WI38 (cell line): ENCODE data around the gene KIR2DL4.
"Not testable (repeated sequence)": the region's sequence is repeated elsewhere in the genome, so short reads cannot be mapped to it uniquely, and the experiment has no call there.

Experiments
- H3K4me3 ChIP-seq: 2 replicates; pipeline ENCODE4 v1.5.1; 2011; ENCODE audit warnings: low read depth, mild to moderate bottlenecking, control low read depth, low read length
- TF ChIP-seq, protein P1 (sequence below): IDR thresholded peaks from 2 replicates; pipeline ENCODE4 v1.5.1; 2012; ENCODE audit warnings: low read depth, mild to moderate bottlenecking, control low read depth, low read length

Gene KIR2DL4

DNA sequence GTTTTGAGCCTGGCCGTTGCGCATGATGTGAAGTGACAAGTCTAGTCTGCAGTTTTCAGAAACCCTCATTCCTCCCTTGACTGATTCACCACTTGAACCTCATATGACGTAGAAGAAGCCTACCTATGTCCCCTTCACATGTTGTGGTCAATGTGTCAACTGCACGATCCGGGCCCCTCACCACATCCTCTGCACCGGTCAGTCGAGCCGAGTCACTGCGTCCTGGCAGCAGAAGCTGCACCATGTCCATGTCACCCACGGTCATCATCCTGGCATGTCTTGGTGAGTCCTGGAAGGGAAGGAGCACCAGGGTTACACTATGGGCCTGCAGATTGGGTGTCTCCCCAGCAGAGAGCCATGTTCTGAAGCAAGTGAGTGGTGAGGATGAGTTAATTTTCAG lies at the start of gene KIR2DL4:
Gene KIR2DL4, plus strand, starts transcription at position 201 of the 400 bp plus-strand sequence. Its CDS starts 42 bp downstream, at position 243.
- TF ChIP-seq, protein P1, sequence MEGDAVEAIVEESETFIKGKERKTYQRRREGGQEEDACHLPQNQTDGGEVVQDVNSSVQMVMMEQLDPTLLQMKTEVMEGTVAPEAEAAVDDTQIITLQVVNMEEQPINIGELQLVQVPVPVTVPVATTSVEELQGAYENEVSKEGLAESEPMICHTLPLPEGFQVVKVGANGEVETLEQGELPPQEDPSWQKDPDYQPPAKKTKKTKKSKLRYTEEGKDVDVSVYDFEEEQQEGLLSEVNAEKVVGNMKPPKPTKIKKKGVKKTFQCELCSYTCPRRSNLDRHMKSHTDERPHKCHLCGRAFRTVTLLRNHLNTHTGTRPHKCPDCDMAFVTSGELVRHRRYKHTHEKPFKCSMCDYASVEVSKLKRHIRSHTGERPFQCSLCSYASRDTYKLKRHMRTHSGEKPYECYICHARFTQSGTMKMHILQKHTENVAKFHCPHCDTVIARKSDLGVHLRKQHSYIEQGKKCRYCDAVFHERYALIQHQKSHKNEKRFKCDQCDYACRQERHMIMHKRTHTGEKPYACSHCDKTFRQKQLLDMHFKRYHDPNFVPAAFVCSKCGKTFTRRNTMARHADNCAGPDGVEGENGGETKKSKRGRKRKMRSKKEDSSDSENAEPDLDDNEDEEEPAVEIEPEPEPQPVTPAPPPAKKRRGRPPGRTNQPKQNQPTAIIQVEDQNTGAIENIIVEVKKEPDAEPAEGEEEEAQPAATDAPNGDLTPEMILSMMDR = no peak
- no peak within 1 kb of the TSS for H3K4me3 ChIP-seq

DNA sequence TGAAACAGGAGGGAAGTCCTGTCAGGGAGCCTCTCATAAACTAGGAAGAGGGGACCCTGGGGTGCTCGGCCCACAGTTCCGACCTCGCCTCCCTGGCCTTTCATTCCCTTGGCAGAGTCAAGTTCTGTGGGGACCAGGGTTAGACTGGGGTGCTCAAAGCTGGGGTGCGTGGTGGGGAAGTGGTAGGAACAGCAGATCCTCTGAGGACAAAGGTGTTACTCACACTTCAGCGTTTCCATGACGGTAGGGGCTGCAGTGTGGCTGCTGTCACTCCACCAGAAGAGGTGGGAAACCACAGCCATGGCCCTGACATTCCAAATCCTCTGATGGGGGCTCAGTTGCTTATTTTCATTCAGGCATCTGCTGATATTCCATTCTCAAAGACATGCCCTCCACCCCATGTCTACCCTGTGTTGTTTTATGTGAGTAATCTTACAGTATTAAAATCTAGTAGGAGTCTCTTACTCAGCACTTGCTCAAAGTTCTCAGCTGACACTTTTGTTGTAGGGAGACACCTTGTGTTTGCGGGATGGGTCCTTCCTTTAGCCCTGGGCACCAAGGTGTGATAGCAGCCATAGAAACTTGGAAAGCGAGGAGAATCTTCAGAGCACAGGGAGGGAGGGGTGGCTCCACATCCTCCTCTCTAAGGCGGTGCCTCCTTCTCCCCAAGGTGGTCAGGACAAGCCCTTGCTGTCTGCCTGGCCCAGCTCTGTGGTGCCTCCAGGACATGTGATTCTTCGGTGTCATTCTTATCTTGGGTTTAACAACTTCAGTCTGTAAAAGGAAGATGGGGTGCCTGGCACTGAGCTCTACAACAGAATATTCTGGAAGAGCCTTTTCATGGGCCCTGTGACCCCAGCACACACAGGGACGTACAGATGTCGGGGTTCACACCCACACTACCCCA lies 47.0 kb upstream of the KIR2DL4 start:
- H3K4me3 ChIP-seq = not testable (repeated sequence)

DNA sequence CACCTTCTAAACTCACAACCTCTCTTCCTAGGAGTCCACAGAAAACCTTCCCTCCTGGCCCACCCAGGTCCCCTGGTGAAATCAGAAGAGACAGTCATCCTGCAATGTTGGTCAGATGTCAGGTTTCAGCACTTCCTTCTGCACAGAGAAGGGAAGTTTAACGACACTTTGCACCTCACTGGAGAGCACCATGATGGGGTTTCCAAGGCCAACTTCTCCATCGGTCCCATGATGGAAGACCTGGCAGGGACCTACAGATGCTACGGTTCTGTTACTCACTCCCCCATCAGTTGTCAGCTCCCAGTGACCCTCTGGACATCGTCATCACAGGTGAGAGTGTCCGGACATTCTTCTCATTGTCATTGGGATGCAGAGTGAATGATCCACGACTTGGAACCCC lies 44.8 kb upstream of the KIR2DL4 start:
- H3K4me3 ChIP-seq = not testable (repeated sequence)

DNA sequence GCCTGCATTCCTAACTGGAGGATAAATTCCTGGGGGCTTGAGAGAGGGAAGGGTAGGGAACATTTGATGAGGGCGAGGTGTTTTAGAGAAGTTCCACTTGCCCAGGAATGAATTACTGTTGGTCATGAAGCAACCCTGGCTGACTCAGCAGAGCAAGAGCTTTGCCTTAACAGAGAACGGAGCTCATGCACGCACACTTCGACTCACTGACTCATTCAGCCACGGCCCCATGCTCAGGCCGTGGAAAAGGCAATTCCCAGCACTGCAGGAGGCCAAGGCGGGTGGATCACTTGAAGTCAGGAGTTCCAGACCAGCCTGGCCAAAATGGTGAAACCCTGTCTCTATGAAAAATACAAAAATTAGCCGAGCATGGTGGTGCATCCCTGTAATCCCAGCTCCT lies 39.2 kb upstream of the KIR2DL4 start:
- H3K4me3 ChIP-seq = not testable (repeated sequence)

DNA sequence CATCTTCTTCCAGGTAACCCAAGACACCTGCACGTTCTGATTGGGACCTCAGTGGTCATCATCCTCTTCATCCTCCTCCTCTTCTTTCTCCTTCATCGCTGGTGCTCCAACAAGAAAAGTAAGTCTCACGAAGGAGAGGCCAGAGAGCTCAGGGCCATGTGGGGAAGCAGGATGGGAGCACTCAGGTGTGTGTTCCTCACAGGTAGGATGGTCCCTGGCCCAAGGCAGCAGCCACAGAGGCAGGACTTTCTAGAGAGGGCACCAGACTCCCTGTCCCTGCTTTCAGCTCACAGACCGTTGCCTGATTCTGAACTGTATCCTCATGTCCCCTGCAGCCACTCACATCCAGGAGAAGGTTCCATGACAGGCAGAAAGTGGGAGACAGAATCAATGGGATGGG lies 36.9 kb upstream of the KIR2DL4 start:
- H3K4me3 ChIP-seq = not testable (repeated sequence)

DNA sequence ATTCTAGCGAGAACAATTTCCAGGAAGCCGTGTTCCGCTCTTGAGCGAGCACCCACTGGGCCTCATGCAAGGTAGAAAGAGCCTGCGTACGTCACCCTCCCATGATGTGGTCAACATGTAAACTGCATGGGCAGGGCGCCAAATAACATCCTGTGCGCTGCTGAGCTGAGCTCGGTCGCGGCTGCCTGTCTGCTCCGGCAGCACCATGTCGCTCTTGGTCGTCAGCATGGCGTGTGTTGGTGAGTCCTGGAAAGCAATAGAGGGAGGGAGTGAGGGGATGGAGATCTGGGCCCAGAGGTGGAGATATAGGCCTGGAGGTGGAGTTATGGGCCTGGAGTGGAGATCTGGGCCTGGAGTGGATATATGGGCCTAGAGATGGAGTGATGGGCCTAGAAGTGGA lies 33.8 kb upstream of the KIR2DL4 start, which contains the start of gene KIR2DL1:
Gene KIR2DL1, plus strand, starts transcription at position 148 of the 400 bp plus-strand sequence. Its CDS starts 58 bp downstream, at position 206.
- not testable (repeated sequence) for H3K4me3 ChIP-seq

DNA sequence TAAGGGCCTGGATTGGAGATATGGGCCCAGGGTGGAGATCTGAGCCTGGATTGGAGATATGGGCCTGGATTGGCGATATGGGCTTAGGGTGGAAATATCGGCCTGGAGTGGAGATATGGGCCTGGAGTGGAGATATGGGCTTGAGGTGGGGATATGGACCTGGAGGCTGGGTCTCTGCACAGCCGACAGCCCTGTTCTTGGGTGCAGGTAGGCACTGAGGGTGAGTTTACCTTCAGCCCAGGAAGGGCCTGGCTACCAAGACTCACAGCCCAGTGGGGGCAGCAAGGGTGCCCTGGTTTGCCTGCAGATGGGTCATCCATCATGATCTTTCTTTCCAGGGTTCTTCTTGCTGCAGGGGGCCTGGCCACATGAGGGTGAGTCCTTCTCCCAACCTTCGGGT lies 32.9 kb upstream of the KIR2DL4 start:
- H3K4me3 ChIP-seq = not testable (repeated sequence)

DNA sequence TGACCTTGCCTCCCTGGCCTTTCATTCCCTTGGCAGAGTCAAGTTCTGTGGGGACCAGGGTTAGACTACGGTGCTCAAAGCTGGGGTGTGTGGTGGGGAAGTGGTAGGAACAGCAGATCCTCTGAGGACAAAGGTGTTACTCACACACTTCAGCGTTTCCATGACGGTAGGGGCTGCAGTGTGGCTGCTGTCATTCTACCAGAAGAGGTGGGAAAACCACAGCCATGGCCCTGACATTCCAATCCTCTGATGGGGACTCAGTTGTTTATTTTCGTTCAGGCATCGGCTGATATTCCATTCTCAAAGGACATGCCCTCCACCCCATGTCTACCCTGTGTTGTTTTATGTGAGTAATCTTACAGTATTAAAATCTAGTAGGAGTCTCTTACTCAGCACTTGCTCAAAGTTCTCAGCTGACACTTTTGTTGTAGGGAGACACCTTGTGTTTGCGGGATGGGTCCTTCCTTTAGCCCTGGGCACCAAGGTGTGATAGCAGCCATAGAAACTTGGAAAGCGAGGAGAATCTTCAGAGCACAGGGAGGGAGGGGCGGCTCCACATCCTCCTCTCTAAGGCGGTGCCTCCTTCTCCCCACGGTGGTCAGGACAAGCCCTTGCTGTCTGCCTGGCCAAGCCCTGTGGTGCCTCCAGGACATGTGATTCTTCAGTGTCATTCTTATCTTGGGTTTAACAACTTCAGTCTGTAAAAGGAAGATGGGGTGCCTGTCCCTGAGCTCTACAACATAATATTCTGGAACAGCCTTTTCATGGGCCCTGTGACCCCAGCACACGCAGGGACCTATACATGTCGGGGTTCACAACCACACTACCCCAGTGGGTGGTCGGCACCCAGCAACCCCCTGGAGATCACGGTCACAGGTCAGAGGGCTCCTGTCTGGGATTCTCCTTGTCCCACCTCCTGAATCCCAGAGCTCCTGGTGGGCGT lies 32.1 kb upstream of the KIR2DL4 start:
- H3K4me3 ChIP-seq = not testable (repeated sequence)

DNA sequence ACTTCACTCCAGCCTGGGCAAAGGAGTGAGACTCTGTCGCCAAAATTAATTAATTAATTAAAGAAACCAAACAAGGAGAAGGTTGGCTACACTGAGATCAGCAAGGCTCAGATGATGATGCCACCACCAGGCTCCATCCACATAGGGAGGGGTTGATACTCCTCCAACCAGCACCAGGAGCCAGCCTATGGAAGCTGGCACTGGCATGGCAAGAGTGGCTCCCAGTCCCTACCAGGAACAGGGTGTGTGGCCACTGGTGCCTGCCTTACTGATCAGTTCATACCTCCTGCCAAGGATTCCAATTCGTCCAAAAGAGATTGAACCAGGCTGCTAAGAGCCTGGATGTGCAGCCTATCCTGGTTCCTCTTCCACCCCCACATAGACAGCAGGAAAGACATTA lies 30.7 kb upstream of the KIR2DL4 start:
- H3K4me3 ChIP-seq = not testable (repeated sequence)

DNA sequence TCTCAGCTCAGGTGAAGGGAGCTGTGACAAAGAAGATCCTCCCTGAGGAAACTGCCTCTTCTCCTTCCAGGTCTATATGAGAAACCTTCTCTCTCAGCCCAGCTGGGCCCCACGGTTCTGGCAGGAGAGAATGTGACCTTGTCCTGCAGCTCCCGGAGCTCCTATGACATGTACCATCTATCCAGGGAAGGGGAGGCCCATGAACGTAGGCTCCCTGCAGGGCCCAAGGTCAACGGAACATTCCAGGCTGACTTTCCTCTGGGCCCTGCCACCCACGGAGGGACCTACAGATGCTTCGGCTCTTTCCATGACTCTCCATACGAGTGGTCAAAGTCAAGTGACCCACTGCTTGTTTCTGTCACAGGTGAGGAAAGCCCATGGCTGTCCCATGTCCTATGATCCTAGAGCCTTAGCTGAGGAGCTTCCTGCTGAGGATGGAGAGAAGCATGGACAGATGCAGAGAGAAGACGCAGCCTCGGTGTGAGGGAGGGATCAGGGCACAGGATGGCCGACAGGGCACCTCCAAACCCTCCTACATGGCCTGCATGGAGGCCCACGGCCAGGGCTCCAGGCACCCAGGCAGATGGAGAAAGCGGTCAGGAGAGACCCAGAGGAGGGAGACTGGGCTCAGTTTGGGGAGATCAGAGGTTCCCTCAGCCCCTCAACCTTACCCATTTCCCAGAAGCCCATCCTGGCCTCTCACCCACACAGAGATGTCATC lies 28.2 kb upstream of the KIR2DL4 start:
- not testable (repeated sequence) for H3K4me3 ChIP-seq

DNA sequence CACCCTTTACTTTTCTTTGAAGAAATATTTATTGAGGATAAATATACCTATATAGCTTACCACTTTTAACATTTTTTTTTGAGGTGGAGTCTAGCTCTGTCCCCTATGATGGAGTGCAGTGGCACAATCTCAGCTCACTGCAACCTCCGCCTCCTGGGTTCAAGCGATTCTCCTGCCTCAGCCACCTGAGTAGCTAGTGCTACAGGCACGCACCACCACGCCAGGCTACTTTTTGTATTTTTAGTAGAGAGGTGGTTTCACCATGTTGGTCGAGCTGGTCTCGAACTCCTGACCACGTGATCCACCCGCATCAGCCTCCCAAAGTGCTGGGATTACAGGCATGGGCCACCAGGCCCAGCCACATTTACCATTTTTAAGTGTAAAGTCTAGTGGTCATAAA lies 27.6 kb upstream of the KIR2DL4 start:
- not testable (repeated sequence) for H3K4me3 ChIP-seq

DNA sequence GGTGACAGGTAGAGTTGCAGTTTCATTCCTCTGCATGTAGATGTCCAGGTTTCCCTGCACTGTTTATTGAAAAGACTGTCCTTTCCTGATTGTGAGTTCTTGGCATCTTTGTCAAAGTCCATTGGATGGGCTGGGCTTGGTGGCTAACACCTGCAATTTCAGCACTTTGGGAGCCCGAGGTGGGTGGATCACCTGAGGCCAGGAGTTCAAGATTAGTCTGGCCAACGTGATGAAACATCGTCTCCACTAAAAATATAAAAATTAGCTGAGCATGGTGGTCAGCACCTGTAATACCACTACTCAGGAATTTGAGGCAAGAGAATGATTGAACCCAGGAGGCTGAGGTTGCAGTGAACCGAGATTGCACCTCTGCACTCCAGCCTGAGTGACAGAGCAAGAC lies 25.6 kb upstream of the KIR2DL4 start:
- not testable (repeated sequence) for H3K4me3 ChIP-seq

DNA sequence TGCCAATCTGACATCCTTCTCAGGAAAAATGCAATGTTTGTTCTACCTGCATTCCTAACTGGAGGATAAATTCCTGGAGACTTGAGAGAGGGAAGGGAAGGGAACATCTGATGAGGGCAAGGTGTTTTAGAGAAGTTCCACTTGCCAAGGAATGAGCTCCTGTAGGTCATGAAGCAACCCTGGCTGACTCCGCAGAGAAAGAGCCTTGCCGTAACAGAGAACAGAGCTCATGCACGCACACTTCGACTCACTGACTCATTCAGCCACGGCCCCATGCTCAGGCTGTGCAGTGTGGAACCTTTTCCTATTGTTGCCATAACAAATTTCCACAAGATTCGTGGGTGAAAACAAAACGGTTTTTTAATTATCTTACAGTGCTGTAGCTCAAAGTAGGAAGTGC lies 24.5 kb upstream of the KIR2DL4 start:
- not testable (repeated sequence) for H3K4me3 ChIP-seq

DNA sequence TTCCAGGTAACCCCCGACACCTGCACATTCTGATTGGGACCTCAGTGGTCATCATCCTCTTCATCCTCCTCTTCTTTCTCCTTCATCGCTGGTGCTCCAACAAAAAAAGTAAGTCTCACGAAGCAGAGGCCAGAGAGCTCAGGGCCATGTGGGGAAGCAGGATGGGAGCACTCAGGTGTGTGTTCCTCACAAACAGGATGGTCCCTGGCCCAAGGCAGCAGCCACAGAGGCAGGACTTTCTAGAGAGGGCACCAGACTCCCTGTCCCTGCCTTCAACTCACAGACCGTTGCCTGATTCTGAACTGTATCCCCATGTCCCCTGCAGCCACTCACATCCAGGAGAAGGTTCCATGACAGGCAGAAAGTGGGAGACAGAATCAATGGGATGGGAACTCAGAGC lies 20.5 kb upstream of the KIR2DL4 start:
- not testable (repeated sequence) for H3K4me3 ChIP-seq

DNA sequence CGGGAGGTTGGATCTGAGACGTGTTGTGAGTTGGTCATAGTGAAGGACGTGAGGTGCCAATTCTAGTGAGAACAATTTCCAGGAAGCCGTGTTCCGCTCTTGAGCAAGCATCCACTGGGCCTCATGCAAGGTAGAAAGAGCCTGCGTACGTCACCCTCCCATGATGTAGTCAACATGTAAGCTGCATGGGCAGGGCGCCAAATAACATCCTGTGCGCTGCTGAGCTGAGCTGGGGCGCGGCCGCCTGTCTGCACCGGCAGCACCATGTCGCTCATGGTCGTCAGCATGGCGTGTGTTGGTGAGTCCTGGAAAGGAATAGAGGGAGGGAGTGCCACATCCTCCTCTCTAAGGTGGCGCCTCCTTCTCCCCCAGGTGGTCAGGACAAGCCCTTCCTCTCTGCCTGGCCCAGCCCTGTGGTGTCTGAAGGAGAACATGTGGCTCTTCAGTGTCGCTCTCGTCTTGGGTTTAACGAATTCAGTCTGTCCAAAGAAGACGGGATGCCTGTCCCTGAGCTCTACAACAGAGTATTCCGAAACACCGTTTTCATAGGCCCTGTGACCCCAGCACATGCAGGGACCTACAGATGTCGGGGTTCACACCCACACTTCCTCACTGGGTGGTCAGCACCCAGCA lies 17.2 kb upstream of the KIR2DL4 start:
- H3K4me3 ChIP-seq = not testable (repeated sequence)

DNA sequence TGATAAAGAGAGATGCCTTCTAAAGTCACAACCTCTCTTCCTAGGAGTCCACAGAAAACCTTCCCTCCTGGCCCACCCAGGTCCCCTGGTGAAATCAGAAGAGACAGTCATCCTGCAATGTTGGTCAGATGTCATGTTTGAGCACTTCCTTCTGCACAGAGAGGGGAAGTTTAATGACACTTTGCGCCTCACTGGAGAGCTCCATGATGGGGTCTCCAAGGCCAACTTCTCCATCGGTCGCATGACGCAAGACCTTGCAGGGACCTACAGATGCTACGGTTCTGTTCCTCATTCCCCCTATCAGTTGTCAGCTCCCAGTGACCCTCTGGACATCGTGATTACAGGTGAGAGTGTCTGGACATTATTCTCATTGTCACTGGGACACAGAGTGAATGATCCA lies 15.3 kb upstream of the KIR2DL4 start:
- not testable (repeated sequence) for H3K4me3 ChIP-seq
